Measurements from ENCODE around the gene MUC6.
"Not testable (repeated sequence)": the region's sequence is repeated elsewhere in the genome, so short reads cannot be mapped to it uniquely, and the experiment has no call there.

MUC6 gene

GRCh38 chr11:984546-984945, 52.0 kb downstream of the MUC6 start:
- DNase-seq = no peak

DNA sequence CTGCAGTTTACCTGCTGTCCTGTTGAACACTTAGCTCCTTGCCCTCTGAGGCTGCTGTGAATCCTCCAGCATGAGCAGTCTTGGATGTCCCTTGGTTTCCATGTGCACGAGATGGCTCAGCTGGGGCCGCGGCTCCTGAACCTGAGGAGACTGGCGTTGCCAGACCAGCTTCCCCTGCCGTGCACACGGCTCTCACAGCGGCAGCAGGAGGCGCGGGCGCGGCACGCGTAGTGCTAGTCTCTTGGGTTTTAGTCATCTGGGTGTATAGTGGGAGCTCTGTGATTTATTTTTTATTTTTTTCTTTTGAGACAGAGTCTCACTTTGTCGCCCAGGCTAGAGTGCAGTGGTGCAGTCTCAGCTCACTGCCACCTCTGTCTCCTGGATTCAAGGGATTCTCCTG, 54.8 kb downstream of the MUC6 start:
- DNase-seq = no peak

- DNase-seq = no peak
These were observed 55.8 kb downstream of the MUC6 start for GRCh38 chr11:980438-981357.

- DNase-seq = no peak
These were observed 57.7 kb downstream of the MUC6 start for GRCh38 chr11:978781-979180.

- DNase-seq = no peak
These were observed 58.4 kb downstream of the MUC6 start for GRCh38 chr11:977830-978720.

- peak; percentile 14 for DNase-seq
These were observed 59.9 kb downstream of the MUC6 start for GRCh38 chr11:976431-977160.

GRCh38 chr11:975827-976226, 60.7 kb downstream of the MUC6 start:
- no peak for DNase-seq

DNA sequence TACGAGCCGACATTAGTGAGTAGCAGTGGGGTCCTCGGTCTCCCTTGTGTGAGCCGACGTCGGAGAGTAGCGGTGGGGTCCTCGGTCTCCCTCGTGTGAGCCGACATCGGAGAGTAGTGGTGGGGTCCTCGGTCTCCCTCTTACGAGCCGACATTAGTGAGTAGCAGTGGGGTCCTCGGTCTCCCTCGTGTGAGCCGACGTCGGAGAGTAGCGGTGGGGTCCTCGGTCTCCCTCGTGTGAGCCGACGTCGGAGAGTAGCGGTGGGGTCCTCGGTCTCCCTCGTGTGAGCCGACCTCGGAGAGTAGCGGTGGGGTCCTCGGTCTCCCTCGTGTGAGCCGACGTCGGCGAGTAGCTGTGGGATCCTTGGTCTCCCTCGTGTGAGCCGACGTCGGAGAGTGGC, 61.1 kb downstream of the MUC6 start:
- DNase-seq = not testable (repeated sequence)

GRCh38 chr11:973237-973636, 63.3 kb downstream of the MUC6 start:
- no peak for DNase-seq

DNA sequence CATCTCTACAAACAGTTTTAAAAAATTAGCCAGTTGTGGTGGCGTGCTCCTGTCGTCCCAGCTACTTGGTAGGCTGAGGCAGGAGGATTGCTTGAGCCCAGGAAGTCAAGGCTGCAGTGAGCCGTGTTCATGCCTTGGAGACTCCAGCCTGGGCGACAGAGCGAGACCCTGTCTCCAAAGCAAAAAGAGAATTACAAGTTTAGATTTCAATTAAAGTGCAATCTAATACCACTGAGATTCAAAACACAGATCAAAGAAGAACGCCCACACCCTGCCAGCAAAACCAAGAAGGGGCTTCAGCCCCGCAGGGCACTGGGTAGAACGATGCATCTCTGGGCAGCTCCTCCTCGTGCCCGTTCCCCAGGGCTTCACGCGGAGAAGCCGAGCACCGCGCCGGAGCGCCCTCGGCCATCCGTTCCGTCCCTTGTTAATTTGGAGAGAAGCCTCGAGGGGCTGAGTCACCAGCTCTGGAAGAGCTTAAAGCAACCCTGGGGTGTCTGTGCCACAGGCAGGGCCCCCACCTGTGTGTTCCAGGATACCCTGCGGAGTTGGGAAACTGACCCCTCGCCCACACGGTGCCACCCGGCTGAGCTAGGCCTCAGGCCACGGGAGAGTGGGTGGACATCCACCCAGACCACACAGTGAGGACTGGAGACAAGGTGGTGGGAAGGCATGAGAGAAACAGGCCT, 63.9 kb downstream of the MUC6 start:
- DNase-seq = no peak

DNA sequence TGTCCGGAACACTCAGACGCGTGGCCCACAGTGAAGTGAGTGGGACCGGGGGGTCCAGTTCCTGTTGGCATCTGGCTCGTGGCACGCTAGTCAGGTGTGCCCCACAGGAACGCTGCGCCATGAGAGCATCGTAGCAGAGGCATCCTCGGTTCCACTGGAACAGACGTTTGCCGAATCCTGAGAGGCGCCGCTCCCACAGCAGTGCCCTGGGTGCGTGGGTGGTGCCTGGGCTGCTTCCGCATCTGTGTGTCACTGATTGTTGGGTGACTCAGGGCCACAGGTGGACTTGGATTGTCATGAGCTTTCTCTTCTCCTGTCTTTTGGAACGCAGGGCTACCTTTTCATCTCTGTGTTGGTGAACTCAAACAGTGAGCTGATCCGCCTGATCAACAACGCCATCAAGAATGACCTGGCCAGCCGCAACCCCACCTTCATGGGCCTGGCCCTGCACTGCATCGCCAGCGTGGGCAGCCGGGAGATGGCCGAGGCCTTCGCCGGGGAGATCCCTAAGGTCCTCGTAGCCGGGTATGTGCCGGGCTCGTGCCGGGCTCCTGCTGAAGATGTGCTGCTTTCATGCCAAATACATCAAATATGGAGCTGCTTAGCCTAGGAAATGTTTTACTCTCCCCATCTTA, 64.7 kb downstream of the MUC6 start:
- no peak for DNase-seq

- no peak for DNase-seq
These were observed 65.3 kb downstream of the MUC6 start for GRCh38 chr11:971092-971690.

DNA sequence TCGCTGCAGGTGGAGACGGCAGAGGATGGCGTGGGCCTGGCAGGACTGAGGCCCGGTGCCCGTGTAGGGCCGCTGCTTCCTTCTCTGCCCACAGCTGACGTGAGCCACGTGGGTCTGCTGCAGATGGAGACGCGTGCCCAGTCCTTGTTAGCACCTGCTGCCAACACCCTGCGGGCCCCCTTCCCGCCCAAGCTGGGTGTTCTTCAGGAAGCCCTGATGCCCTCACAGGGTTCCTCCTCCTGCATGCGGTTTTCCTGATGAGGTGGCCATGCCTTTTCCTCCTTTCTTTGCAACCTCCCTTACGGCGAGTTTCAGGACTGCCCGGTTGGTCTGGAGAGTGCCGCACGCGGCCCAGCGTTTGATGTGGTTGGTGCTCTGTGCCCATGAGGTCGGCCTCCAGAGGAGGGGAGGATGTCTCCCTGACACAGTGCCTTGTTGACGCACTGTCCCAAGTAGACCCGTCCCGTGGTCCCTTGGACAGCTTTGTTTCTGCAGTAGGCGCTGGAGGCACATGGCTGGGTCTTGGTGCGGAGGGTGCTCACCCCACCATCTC, 66.1 kb downstream of the MUC6 start:
- DNase-seq = peak; percentile 12

DNA sequence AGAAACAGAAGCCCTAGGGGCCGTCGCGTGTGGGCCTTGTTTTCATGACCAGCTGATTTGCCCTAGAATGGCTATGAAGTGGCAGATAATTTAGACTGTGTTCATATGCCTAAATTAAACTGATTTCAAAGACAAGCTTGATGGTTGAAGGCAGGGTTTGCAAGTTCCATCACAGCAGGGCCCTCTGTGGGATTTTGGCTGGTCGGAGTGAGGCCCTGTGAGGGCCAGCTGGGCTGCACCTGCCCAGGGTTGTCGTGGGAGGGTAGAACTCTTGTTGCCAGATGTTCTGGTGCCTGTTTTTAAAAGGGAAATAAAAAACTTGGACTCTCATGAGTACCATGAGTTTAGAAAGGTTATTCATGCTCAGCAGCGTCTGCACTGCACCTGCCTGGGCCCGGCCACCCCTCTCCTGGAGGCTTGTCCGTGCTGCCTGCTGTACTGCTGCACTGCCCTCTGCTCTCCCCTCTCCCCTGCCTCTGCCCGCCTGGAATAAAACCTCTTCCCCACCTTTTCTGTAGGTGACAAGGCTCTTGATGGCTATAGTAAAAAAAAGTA, 66.8 kb downstream of the MUC6 start:
- DNase-seq = no peak

DNA sequence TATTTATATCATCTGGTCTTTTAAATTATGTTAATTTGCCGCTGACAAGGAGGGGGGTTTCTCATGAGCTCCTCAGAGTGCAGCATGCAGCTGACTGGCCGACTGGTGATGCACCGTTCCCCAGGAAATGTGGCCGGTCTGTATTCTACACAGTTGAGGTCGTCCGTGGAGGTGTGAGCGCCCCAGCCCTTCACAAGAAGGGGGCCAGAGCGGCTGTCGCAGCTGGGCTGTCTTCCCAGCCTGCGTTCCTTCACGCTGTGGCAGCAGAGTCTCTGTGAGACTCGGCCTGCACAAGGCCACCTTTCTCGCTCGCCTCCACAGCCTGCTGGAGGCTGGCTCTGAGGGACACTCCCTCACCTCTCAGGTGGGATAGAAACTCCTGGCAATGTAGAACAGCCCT, 67.7 kb downstream of the MUC6 start:
- no peak for DNase-seq

DNA sequence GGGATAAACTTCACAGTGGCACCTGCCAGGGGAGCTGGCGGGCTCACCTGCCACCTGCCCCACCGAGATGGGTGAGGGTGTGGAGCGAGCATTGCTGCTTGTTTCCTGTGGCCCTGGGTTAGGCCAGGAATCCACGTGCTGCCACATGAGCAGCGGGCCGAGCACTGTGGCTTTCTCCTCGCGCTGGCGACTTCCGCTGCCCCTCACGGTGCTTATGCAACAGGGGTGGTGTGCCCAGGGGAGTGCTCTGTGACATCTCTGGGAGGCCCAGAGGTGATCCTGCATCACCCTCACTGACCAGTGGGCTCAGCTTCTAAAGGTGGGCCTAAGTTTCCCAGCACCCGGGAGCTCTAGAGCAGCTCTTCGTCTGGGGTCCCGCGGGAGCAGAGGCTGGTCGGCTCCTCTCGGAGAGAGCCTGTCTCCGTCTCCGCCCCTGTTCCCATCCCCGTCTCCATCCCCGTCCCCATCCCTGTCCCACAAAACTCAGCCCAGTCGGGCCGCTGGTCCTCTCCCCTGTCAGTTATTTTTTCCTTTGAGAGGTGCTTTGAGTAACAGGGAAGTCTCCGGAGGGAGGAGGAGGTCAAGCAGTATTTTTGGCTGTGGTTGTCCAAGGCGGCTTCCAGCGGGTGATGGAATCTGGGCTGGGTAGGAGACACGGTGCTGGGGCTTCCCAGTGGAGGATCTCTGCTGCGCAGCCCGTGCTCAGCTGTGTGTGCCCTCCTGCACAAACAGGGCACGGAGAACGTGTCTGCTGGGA, 68.3 kb downstream of the MUC6 start:
- no peak for DNase-seq

DNA sequence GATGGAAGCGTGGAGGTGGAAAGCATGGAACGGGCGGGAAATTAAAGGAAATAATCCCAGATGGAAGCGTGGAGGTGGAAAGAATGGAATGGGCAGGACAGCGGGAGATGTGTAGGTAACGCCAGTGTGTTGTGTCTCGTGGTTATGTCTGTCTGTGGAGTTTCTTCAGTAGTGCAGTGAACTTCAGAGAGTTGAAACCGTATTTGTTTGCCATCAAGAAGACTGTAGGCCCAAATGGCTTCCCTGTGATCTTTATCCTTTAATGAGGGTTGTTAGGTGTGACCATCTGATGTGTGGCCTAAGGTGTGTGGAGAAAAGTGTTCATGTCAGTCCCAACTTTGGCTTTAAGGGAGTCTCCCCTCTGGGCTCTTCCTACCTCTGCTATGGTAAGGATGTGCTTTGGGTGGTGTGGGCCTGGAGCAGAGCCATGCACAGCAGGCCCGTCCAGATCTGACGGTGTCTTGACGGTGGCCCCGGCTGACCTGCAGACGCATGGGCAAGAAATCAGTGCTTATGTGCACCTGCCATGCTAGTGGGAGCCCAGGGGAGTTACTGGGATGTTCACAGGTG, 71.2 kb downstream of the MUC6 start:
- no peak for DNase-seq

GRCh38 chr11:963852-964251, 72.7 kb downstream of the MUC6 start:
- no peak for DNase-seq
